ENCODE data around the gene GPR137B.
"Not testable (repeated sequence)": the region's sequence is repeated elsewhere in the genome, so short reads cannot be mapped to it uniquely, and the experiment has no call there.

Gene GPR137B

GRCh38 chr1:236163463-236164153, 21.3 kb downstream of the GPR137B start:
- DNase-seq: no peak

DNA sequence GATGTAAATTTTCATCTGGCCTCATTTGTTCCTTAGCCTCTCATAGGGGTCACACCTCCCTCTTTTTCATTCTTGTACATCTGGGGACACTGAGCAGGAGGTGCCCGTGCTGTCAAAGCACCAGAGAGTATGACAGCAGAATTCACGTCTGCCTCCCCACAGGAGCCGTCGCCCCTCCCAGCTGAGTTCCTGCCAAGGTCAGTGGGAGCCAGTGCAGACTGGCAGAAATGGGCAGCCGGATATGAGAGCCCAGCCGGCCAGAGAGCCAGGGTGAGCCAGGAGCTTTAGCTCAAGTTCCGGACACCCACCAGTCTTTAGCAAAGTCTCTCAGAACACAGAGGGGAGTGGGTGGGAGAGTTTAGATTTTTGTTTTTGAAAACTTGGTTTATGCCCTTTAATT, 21.9 kb downstream of the GPR137B start:
- no peak for DNase-seq

DNA sequence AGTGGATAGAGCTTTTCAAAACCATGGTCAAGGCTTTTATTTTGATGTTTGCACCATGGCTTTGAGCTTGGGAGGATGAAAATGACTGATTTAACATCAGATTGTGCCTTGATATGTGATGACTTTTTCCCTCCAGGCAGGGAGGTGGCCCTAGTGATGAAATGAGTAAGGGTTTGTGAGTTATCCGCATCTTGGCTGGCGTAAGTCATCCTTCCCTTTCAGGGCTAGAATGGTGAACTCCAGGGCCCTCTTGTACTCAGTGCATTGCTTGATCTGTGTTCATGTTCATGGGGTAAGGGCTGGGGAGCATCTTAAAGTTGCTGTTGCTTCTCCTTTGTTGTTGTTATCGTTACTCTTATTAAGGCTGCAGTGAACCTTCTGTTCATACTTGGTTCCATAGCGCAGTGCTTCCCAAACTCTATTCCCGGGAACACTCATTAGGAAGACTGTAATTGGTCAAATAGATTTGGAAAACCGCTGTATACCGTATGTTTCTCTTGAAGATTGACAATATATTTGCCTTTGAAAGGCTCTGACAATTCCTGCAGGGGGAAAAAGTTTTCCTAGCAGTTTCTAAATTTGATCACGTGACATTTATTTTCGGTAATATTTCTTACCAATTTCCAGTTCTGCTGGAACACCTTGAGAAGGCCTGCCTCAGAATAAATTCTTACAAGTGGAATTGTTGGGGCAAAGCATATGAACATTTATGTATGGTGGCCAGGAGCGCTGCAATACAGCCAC, 23.1 kb downstream of the GPR137B start:
- no peak for DNase-seq

DNA sequence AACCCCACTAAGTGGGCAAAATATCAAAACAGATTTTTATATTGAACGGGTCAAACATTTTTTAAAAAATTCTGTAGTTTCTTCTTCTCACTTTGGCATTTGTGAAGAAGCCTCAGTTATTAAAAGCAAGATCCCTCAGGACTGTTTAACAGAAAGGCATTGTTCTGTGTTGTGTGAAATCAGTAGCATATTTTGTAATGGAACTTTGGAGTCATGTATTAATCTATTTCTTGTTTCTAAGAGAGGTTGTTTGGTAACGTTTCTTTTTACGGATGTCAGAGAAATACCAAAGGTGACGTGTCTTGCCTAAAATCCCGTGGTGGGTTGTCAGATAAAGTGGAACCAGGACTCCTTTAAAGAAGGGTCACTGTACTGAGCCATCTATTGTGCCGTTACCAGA, 23.7 kb downstream of the GPR137B start:
- DNase-seq: no peak

GRCh38 chr1:236167154-236167553, 24.8 kb downstream of the GPR137B start:
- DNase-seq: no peak

DNA sequence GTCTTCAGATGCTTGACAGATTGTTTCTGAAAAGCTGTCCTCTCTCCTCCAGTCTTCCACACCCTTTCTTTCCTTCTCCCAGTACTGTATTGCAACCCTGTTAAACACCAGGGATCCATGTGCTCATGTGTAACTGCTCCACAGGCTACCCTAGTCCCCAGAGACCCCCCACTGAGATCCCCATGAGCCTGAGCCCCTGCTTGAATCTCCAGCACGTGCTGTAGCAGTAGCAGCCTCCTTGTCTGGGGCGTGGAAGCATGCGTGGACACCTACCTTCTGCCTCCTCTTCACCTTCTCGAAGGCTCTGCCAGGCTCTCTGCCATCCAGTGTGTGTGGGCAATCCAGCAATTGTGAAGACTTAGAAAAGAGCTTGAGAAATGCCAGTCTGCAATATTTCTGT, 25.2 kb downstream of the GPR137B start:
- DNase-seq: no peak

DNA sequence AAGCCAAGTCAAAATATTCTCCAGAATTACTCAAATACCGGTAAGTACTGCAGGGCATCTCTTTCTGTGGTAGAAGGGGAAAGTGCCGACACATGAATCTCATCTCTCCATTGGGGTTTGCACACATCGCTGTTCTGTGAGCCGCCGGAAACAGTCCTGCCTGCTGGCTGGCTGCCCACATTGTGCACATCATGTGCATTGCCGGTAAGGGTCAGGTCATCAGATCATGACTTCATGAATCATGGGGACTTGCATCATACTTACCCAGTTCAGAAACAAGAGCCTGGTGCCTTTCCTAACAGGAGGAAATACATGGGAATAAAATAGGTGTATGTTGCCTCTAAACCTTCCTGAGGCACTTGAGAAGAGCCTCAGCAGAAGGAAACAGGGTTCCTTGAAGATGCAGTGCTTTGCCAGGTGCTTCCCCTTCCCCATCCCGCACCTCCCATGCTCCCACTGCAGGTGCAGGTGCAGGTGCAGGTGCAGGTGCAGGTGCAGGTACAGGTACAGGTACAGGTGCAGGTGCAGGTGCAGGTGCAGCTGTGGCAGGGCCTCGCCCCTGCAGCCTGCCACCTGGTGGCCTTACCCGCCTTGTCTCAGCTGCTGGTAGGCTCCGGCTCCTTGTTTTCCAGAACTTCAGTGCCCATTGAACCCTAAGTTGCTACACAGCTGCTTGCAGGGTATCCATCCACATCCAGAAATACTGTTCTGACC, 26.5 kb downstream of the GPR137B start:
- DNase-seq: no peak

DNA sequence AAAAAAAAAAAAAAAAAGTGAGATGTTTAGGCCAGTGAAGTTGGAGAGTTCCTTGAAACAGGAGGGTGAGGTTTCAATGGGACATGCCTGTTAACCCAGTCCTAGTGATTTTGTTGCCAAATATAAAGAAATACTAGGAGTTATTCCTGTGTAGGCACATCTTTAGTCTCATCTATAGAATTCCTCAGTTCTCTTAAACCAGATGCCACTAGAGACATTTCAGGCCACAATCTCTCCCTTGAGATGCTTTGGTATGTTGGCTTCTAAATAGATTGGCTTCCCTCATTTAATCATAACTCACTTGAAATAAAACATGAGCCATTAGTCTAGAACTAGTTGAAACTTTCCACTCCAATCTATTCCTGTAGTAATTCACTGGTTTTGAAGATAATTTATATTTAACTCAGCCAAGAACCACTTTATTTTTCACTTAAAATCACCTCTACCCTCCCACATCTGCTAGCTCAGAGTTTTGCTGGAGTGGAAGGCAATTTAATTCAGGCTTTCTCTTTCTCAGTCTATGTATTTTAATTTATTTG, 29.8 kb downstream of the GPR137B start:
- no peak for DNase-seq

- DNase-seq: no peak
Observed at GRCh38 chr1:236173174-236173767, 30.9 kb downstream of the GPR137B start.

DNA sequence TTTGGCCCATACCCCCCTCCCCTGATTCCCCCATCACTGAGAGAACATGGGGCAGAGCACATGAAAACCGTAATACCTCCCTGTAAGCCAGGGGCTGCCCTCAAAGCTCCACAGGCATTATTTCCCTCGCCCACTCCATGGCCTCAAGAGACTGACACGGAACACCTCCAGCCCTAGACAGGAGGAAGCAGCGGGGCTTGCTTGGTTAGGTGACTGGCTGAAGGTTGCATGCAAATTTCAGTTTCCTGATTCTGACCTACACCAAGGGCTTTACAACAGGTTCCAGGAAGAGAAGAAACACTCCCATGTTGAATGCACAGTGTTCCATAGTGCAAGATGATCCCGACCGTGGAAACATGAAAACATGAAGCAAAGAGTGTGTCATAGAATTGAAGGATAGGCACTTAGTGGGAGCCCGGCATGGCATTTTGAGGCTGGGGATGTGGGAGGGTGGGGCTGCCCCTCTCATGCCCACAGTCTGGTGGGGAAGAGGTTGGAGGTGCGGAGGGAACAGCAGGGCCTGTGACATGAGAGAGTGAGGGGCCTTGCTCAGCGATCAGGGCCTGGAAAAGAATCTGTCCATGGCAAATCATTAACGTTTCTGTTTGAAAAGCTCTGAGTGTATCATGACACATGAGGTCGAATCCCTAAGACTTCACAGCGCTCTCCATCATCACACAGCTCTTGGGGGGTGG, 33.5 kb downstream of the GPR137B start:
- no peak for DNase-seq

DNA sequence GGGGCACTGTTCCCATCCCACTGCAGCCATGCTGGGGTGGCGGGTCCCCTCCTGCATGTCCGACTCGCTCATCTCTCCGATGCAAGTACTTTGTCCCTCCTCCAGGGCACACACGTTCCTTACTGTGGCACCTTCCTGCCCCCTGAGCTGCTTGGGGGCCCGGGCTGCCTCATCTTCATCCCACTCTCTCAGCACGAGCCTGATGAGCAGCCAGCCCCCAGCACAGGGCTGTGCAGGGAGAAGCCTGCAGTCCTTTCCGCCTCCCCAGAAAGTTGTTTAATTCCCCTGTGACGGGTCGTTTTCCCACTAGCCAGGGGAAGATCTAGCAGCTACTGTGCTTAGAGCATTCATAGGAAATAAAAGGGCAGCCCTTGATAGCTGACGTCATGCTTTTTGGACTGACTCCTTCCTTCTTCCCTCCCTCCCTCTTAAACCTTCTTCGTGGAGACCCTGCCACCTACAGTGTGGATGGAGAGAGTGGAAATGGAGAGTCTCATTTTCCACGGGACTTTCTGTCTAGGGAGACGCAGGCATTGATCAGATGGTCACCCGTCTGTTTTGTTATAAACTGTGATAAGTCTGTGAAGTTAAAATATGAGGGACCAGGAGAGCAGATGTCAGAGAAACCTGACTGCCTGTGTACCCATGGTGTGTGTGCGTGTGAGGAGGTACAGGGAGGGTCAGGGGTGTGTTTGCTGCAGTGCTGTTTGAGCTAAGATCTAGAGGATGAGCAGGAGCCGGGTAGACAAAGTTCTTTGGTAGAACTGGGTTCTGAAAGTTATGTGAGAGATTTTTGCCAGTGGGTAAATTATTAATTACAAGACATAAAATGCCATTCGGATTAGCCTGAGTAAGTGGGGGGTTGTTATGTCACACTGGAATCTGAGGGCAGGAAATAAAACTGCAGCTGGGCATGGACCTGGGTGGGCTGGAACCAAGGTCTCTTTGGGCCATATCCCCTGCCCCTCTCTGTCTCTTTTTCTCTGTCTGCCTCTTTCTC, 34.3 kb downstream of the GPR137B start:
- DNase-seq: no peak

DNA sequence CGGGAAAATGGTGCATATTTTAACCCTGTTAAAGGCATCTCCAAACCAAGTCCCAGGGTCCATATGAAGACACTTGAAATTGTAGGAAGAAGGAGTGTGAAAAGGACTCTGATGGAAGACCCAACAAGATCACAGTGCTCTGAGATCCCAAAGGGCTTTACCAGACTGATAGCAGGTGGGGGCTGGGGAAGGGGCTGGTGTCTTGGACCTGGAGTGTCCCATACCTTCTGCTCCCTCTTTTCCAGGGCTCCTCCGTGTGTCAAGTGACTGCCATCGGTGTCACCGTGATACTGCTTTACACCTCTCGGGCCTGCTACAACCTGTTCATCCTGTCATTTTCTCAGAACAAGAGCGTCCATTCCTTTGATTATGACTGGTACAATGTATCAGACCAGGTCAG, 37.3 kb downstream of the GPR137B start:
- no peak for DNase-seq

DNA sequence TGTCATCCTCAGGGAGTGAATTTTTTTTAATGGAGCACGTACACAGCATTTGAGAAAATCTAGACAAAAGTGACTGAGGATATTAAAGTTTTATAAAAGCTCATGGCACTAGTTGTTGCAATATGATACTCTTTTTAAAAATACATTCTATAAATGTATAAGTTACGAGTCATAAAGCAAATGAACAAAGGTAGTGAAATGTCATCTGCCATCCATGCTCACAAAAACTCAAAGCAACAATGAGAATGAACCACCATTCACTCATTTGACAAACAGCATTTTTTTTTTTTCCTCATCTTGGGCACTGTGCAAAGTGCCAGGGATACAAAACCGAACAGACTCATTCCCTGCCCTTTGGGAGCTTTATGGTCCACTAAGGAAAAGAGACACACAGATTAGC, 38.7 kb downstream of the GPR137B start:
- DNase-seq: no peak

DNA sequence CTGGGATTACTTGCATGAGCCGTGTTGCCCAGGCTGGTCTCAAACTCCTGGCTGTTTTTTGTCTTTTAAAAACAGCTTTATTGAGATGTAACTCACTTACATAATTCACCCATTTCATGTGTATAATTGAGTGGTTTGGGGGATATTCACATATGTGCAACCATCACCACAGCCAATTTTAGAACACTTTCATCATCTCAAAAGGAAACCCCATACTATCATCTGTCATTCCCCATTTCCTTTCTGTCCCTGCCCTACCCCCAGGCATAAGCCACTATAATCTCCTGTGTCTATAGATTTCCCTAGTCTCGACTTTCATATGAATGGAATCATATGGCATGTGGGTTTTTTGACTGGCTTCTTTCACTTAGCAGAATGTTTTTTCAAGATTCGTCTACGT, 43.3 kb downstream of the GPR137B start:
- DNase-seq: no peak

- DNase-seq: not testable (repeated sequence)
Observed at GRCh38 chr1:236186471-236186870, 44.1 kb downstream of the GPR137B start.

DNA sequence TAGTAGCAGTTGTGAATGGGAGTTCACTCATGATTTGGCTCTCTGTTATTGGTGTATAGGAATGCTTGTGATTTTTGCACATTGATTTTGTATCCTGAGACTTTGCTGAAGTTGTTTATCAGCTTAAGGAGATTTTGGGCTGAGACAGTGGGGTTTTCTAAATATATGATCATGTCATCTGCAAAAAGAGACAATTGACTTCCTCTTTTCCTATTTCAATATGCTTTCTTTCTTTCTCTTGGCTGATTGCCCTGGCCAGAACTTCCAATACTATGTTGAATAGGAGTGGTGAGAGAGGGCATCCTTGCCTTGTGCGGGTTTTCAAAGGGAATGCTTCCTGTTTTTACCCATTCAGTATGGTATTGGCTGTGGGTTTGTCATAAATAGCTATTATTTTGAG, 45.7 kb downstream of the GPR137B start:
- not testable (repeated sequence) for DNase-seq

DNA sequence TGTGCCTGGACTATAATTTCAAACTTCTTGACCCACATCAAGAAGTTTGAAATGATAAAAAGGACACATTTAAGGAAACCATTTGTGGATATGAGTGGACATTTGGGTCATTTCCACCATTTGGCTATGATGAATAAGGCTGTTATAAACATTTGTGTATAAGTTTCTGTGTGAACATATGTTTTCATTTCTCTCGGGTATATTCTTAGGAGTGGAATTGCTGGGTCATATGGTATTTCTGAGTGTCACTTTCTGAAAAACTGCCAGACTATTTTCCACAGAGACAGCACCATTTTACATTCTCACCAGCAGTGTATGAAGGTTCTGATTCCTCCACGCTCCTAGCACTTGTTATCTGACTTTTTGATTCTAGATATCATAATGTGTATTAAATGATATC, 50.8 kb downstream of the GPR137B start:
- DNase-seq: no peak

GRCh38 chr1:236200925-236201324, 58.6 kb downstream of the GPR137B start:
- no peak for DNase-seq

DNA sequence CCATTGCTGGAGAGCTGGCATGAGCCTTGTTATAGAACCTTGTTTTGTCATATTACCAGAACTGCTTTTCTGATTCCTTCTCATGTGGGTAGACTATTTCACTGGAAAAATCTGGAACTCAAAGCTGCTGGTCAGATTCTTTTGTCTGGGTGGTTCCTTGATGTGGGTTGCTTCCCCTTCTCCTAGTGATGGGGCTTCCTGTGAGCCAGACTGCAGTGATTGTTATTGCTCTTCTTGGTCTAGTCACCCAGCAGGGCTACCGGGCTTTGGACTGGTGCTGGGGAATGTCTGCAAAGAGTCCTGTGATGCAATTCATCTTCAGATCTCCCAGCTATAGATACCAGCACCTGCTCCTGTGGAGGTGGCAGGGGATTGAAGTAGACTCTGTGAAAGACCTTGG, 59.4 kb downstream of the GPR137B start:
- DNase-seq: no peak

DNA sequence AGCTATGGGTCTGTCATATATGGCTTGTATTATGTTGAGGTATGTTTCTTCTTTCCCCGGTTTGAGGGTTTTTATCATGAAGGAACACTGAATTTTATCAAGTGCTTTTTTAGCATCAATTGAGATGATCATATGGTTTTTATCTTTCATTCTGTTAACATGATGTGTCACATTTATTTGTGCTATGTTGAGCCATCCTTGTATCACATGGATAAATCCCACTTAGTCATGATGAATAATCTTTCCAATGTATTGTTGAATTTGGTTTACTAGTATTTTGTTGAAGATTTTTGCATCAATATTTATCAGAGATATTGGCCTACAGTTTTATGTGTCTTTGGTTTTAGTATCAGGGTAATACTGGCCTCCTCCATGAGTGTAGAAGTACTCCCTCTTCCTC, 61.7 kb downstream of the GPR137B start:
- no peak for DNase-seq

DNA sequence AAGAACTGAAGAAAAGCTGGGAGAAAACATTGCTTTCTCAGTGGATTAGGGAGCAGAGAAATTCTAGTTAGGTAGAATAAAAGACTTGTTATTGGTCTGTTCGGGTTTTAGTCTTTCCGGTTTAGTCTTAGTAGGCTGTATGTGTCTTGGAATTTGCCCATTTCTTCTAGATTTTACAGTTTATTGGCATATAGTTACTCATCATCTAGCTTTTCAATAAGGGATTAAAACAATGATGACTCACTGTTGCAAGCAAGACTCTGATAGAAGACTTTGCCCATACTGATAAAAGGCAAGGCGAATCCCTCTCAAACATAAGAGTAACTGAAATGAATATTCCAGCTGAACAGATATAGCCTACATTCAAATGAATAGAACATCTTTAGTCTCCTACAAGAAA, 62.3 kb downstream of the GPR137B start:
- no peak for DNase-seq

All from NCI-H187 treated with DMSO at 0.1 percent for 48 hours (cell line).